Fibroblast of mammary gland (primary cell): Measurements from ENCODE around the gene PPFIBP1.
"Not testable (repeated sequence)": the region's sequence is repeated elsewhere in the genome, so short reads cannot be mapped to it uniquely, and the experiment has no call there.

Source experiments
- DNase-seq: peaks from one replicate; pipeline ENCODE4 v3.0.0-alpha.2; 2010; ENCODE audit warnings: low read depth
- H3K4me3 ChIP-seq: 2 replicates; pipeline ENCODE4 v1.5.1; 2011; ENCODE audit warnings: low read depth, mild to moderate bottlenecking, low read length, moderate library complexity; ENCODE audit not compliant: control insufficient read depth
- CTCF ChIP-seq: conservative IDR thresholded peaks from 2 replicates; pipeline ENCODE4 v1.5.1; 2011; ENCODE audit warnings: low read depth, low read length, inconsistent platforms; ENCODE audit not compliant: control insufficient read depth, insufficient read depth

Gene PPFIBP1

DNA sequence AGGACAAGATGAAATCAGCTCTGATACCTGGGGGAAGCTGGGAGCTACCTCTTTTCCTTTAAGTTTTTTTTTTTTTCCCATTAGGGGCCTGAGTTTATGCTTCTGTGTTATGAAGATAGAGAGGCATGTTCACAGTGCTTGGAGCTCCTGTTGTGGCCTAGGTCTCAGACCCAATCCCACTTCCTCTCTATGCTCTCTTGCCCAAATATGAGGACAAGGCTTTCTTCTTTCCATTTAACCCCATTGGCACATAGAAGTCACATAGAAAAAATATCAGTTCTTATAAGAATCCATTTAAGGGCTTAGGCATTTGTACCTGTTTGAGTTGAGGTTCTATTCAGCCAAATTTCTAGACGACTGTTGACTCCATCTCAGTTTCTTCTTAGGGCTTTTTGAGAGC lies 199.2 kb downstream of the PPFIBP1 start:
- no peak for TF ChIP-seq CTCF
- H3K4me3 ChIP-seq = no peak overlapping the region
- no peak for DNase-seq

GRCh38 chr12:27730097-27730588 lies 206.1 kb downstream of the PPFIBP1 start:
- DNase-seq = no peak
- no peak overlapping the region for H3K4me3 ChIP-seq
- TF ChIP-seq CTCF = no peak

- no peak for DNase-seq
- TF ChIP-seq CTCF = peak; percentile 35
- H3K4me3 ChIP-seq = no peak overlapping the region
Observed at GRCh38 chr12:27732281-27732680, 208.3 kb downstream of the PPFIBP1 start.

DNA sequence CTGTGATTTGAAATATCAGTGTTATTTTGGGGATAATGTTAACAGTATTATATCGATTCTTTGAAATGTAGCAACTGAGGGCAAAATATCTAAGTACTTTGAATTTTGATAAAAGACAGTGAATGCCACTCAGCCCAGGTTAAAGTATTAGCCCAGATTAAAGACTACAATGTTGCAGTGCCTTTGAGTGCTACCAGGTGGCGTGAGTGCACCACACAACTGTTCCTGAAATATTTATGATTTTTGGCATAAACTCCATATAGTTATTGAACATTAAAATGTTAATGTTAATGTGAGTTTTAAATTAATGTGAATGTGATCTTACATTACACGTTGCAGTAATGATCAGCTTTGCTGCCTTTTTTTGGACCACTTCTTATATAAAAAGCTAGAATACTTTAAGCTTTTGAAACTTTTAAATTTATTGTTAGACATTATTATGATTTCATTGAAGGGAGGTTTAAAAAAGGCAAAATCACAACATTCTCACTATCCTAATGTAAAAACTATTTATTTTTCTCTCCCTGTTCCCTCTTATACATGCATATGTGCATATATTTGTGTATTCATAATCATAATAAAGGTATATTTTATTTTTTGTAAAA lies 209.1 kb downstream of the PPFIBP1 start:
- peak; percentile 55 for DNase-seq
- H3K4me3 ChIP-seq = no peak overlapping the region
- peak; percentile 93 for TF ChIP-seq CTCF

GRCh38 chr12:27733791-27734190 lies 209.8 kb downstream of the PPFIBP1 start:
- no peak overlapping the region for H3K4me3 ChIP-seq
- no peak for DNase-seq
- no peak for TF ChIP-seq CTCF

DNA sequence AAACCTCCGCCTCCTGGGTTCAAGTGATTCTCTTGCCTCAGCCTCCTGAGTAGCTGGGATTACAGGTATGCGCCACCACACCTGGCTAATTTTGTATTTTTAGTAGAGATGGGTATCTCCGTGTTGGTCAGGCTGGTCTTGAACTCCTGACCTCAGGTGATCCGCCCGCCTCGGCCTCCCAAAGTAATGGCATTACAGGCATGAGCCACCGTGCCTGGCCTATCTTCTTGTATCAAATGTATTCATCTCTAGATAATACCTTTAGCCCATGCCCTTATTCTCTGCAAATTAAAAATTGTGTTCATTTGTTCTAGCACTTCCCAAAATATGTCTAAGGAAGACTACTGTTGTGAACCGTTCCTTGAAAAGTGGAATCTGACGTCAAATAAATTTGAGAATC lies 210.3 kb downstream of the PPFIBP1 start:
- not testable (repeated sequence) for H3K4me3 ChIP-seq, DNase-seq

GRCh38 chr12:27743601-27744000 lies 219.6 kb downstream of the PPFIBP1 start:
- no peak for TF ChIP-seq CTCF

More at GRCh38 chr12:27743601-27744000, 219.6 kb downstream of the PPFIBP1 start:
- H3K4me3 ChIP-seq = no peak overlapping the region
- DNase-seq = no peak
